Measurements from ENCODE around the gene TOX2. TPM values are rescaled to one million over a fixed set of nuclear protein-coding genes. Genes with fewer than 3 reads are reported as not detected.

TOX2 gene
- total RNA-seq, 4 donors from 2014 or later, result 0.20 to 0.42 TPM; not detected in 2

GRCh38 chr20:43985121-43985520, 70.5 kb downstream of the TOX2 start:
- Histone ChIP-seq H3K27me3 (no peaks in the 10 kb centered on the region), H3K9me3 (no peaks in the 10 kb centered on the region), H3K27ac (no peak overlapping the region), H3K4me3 (no peak overlapping the region), H3K4me1 (no peaks in the 10 kb centered on the region), H3K36me3 (no peaks in the 10 kb centered on the region)
- DNase-seq (no peak), ATAC-seq (no peak)
- no peak for TF ChIP-seq POLR2A (IDR thresholded peaks at IDR 0.05)
- TF ChIP-seq CTCF (IDR thresholded peaks at IDR 0.05 in 4 of 5, conservative IDR thresholded peaks at IDR 0.05 in 1 of 5), result no peak
- intact Hi-C loops (cut with DNase I; ENCODE audit: low total_unique reads) (no loop called here), in situ Hi-C loops (cut with MboI; ENCODE audit: low sequenced_read_pairs in 4 of 4) (no loop called here)

GRCh38 chr20:43985608-43986316, 71.1 kb downstream of the TOX2 start:
- TF ChIP-seq CTCF (IDR thresholded peaks at IDR 0.05 in 4 of 5, conservative IDR thresholded peaks at IDR 0.05 in 1 of 5), result no peak
- no peak for TF ChIP-seq POLR2A (IDR thresholded peaks at IDR 0.05)
- intact Hi-C loops (cut with DNase I; ENCODE audit: low total_unique reads), result no loop called here
- Histone ChIP-seq H3K4me1 (no peaks in the 10 kb centered on the region), H3K4me3 (no peak overlapping the region), H3K36me3 (no peaks in the 10 kb centered on the region), H3K27ac (no peak overlapping the region), H3K27me3 (no peaks in the 10 kb centered on the region), H3K9me3 (no peaks in the 10 kb centered on the region)
- in situ Hi-C loops (cut with MboI; ENCODE audit: low sequenced_read_pairs in 4 of 4), result no loop called here
- no peak for DNase-seq
- no peak for ATAC-seq

- ATAC-seq (no peak), DNase-seq (no peak)
- Histone ChIP-seq H3K9me3 (no peaks in the 10 kb centered on the region), H3K36me3 (no peaks in the 10 kb centered on the region), H3K27ac (no peak overlapping the region), H3K4me3 (no peak overlapping the region), H3K4me1 (no peaks in the 10 kb centered on the region), H3K27me3 (no peaks in the 10 kb centered on the region)
- intact Hi-C loops (cut with DNase I; ENCODE audit: low total_unique reads) (no loop called here), in situ Hi-C loops (cut with MboI; ENCODE audit: low sequenced_read_pairs in 4 of 4) (no loop called here)
- no peak for TF ChIP-seq POLR2A (IDR thresholded peaks at IDR 0.05)
- no peak for TF ChIP-seq CTCF (IDR thresholded peaks at IDR 0.05 in 4 of 5, conservative IDR thresholded peaks at IDR 0.05 in 1 of 5)
Observed at GRCh38 chr20:43987018-43987417, 72.4 kb downstream of the TOX2 start.

- Histone ChIP-seq H3K4me1 (no peaks in the 10 kb centered on the region), H3K4me3 (no peak overlapping the region), H3K27me3 (no peaks in the 10 kb centered on the region), H3K9me3 (no peaks in the 10 kb centered on the region), H3K36me3 (no peaks in the 10 kb centered on the region), H3K27ac (no peak overlapping the region)
- intact Hi-C loops (cut with DNase I; ENCODE audit: low total_unique reads) (no loop called here), in situ Hi-C loops (cut with MboI; ENCODE audit: low sequenced_read_pairs in 4 of 4) (no loop called here)
- TF ChIP-seq CTCF (IDR thresholded peaks at IDR 0.05 in 4 of 5, conservative IDR thresholded peaks at IDR 0.05 in 1 of 5), result no peak
- no peak for TF ChIP-seq POLR2A (IDR thresholded peaks at IDR 0.05)
- ATAC-seq, result no peak
- DNase-seq, result no peak
Observed at GRCh38 chr20:43987531-43987930, 72.9 kb downstream of the TOX2 start.

GRCh38 chr20:43988451-43988850, 73.8 kb downstream of the TOX2 start:
- Histone ChIP-seq H3K27ac (no peak overlapping the region), H3K36me3 (no peaks in the 10 kb centered on the region), H3K27me3 (no peaks in the 10 kb centered on the region), H3K4me1 (no peaks in the 10 kb centered on the region), H3K4me3 (no peak overlapping the region), H3K9me3 (no peaks in the 10 kb centered on the region)
- intact Hi-C loops (cut with DNase I; ENCODE audit: low total_unique reads) (no loop called here), in situ Hi-C loops (cut with MboI; ENCODE audit: low sequenced_read_pairs in 4 of 4) (no loop called here)
- TF ChIP-seq POLR2A (IDR thresholded peaks at IDR 0.05) (no peak), CTCF (IDR thresholded peaks at IDR 0.05 in 4 of 5, conservative IDR thresholded peaks at IDR 0.05 in 1 of 5) (no peak)
- DNase-seq (no peak), ATAC-seq (no peak)

Measured in gastrocnemius medialis (tissue), 4 donors.